ENCODE results near the gene SNRNP48. TPM values are rescaled to one million over a fixed set of nuclear protein-coding genes. Genes with fewer than 3 reads are reported as not detected.
A peak's percentile ranks its signal among the peaks of the same experiment; 100 is the strongest.

The SNRNP48 gene
- total and polyA plus RNA-seq, 2 of the 8 experiments (the other 6 are each of a cell fraction or from before 2014, with no cell fraction given), result 7.7 to 21.0 TPM

GRCh38 chr6:7542874-7543624 is 46.9 kb upstream of the SNRNP48 start (continued):
- TF ChIP-seq USF2 (IDR thresholded peaks at IDR 0.05; ENCODE audit: low read length) (peak; percentile 37; the same call in 1 of the 2 replicates), CTCF (IDR thresholded peaks at IDR 0.05; ENCODE audit: control extremely low read depth in 1 of 3, insufficient read depth in 1 of 3, low read depth in 1 of 3, low read length in 3 of 3) (no peak), HDAC2 (IDR thresholded peaks at IDR 0.05; ENCODE audit: borderline replicate concordance in 1 of 2, low read depth in 2 of 2, low read length in 2 of 2) (peak; percentile 14 to 18; a peak in 1 of 4 replicates)

Data from H1 (cell line).